Measurements from ENCODE around the gene NSUN2.

- no peak for TF ChIP-seq CTCF (IDR thresholded peaks at IDR 0.05)
- TF ChIP-seq POLR2A (IDR thresholded peaks at IDR 0.05): no peak
Measured at GRCh38 chr5:6567068-6567467, 65.8 kb downstream of the NSUN2 start.

All from ovary (tissue), 3 donors.